Activated naive CD8-positive, alpha-beta T cell treated with anti-CD3 and anti-CD28 coated beads, Interleukin-2, amount 50 U/mL, for 24 hours (primary cell): ENCODE measurements around the gene SLC25A21.
"Not testable (repeated sequence)": the region's sequence is repeated elsewhere in the genome, so short reads cannot be mapped to it uniquely, and the experiment has no call there.

Experiments used
- ATAC-seq: fragments of 150-1000 bp; cut with Tn5 transposase; one replicate; pipeline ENCODE4 v1.10.0; 2021
- DNase-seq: peaks from one replicate; pipeline ENCODE4 v3.0.0; 2021
- H3K27ac Mint-ChIP-seq: one replicate; pipeline ENCODE4 v1.8.0; 2021; ENCODE audit warnings: mild to moderate bottlenecking, mixed read lengths
- H3K27me3 Mint-ChIP-seq: one replicate; pipeline ENCODE4 v1.8.0; 2021; ENCODE audit warnings: mixed read lengths
- H3K36me3 Mint-ChIP-seq: one replicate; pipeline ENCODE4 v1.8.0; 2021; ENCODE audit warnings: low read depth, mixed read lengths
- H3K4me1 Mint-ChIP-seq: one replicate; pipeline ENCODE4 v1.8.0; 2021; ENCODE audit warnings: mixed read lengths
- H3K4me3 Mint-ChIP-seq: one replicate; pipeline ENCODE4 v1.8.0; 2021; ENCODE audit warnings: mild to moderate bottlenecking, moderate library complexity, mixed read lengths
- H3K9me3 Mint-ChIP-seq: one replicate; pipeline ENCODE4 v1.8.0; 2021; ENCODE audit warnings: mixed read lengths

SLC25A21 gene

GRCh38 chr14:36940476-36940875, 231.9 kb downstream of the SLC25A21 start:
- Mint-ChIP-seq H3K4me3 (no peak overlapping the region), H3K36me3 (no peaks in the 10 kb centered on the region), H3K9me3 (no peaks in the 10 kb centered on the region), H3K27ac (no peak overlapping the region), H3K4me1 (no peaks in the 10 kb centered on the region), H3K27me3 (peaks cover 3% of the 10 kb centered on the region)
- ATAC-seq (no peak), DNase-seq (no peak)

- Mint-ChIP-seq H3K9me3 (no peaks in the 10 kb centered on the region), H3K4me1 (no peaks in the 10 kb centered on the region), H3K27ac (no peak overlapping the region), H3K4me3 (no peak overlapping the region), H3K36me3 (no peaks in the 10 kb centered on the region), H3K27me3 (peaks cover 3% of the 10 kb centered on the region)
- DNase-seq (no peak), ATAC-seq (no peak)
Observed at GRCh38 chr14:36939265-36939664, 233.1 kb downstream of the SLC25A21 start.

GRCh38 chr14:36938678-36939077, 233.7 kb downstream of the SLC25A21 start:
- ATAC-seq, result no peak
- no peak overlapping the region for H3K4me3 Mint-ChIP-seq
- H3K27me3 Mint-ChIP-seq, result peaks cover 3% of the 10 kb centered on the region
- no peaks in the 10 kb centered on the region for H3K36me3 Mint-ChIP-seq
- no peaks in the 10 kb centered on the region for H3K9me3 Mint-ChIP-seq
- DNase-seq, result no peak
- H3K4me1 Mint-ChIP-seq, result no peaks in the 10 kb centered on the region
- no peak overlapping the region for H3K27ac Mint-ChIP-seq

GRCh38 chr14:36935976-36936678, 236.3 kb downstream of the SLC25A21 start:
- ATAC-seq (no peak), DNase-seq (no peak)
- Mint-ChIP-seq H3K4me1 (no peaks in the 10 kb centered on the region), H3K4me3 (no peak overlapping the region), H3K27ac (no peak overlapping the region), H3K27me3 (no peaks in the 10 kb centered on the region), H3K36me3 (no peaks in the 10 kb centered on the region), H3K9me3 (no peaks in the 10 kb centered on the region)

GRCh38 chr14:36934304-36934703, 238.1 kb downstream of the SLC25A21 start:
- H3K4me1 Mint-ChIP-seq, result no peaks in the 10 kb centered on the region
- no peaks in the 10 kb centered on the region for H3K27me3 Mint-ChIP-seq
- no peak overlapping the region for H3K27ac Mint-ChIP-seq
- no peaks in the 10 kb centered on the region for H3K36me3 Mint-ChIP-seq
- no peak overlapping the region for H3K4me3 Mint-ChIP-seq
- ATAC-seq (no peak), DNase-seq (no peak)
- H3K9me3 Mint-ChIP-seq, result no peaks in the 10 kb centered on the region

GRCh38 chr14:36931791-36932190, 240.6 kb downstream of the SLC25A21 start:
- no peak for DNase-seq
- Mint-ChIP-seq H3K4me1 (no peaks in the 10 kb centered on the region), H3K27ac (no peak overlapping the region), H3K4me3 (no peak overlapping the region), H3K36me3 (no peaks in the 10 kb centered on the region), H3K9me3 (no peaks in the 10 kb centered on the region), H3K27me3 (no peaks in the 10 kb centered on the region)
- no peak for ATAC-seq

- H3K9me3 Mint-ChIP-seq, result no peaks in the 10 kb centered on the region
- H3K36me3 Mint-ChIP-seq, result no peaks in the 10 kb centered on the region
- H3K27me3 Mint-ChIP-seq, result no peaks in the 10 kb centered on the region
- H3K4me3 Mint-ChIP-seq, result no peak overlapping the region
- no peak for ATAC-seq
- no peak for DNase-seq
- H3K4me1 Mint-ChIP-seq, result no peaks in the 10 kb centered on the region
- H3K27ac Mint-ChIP-seq, result no peak overlapping the region
Observed at GRCh38 chr14:36928432-36928831, 244.0 kb downstream of the SLC25A21 start.

- H3K9me3 Mint-ChIP-seq, result peaks cover 4% of the 10 kb centered on the region
- ATAC-seq (no peak), DNase-seq (no peak)
- no peaks in the 10 kb centered on the region for H3K36me3 Mint-ChIP-seq
- no peaks in the 10 kb centered on the region for H3K27me3 Mint-ChIP-seq
- H3K4me1 Mint-ChIP-seq, result no peaks in the 10 kb centered on the region
- no peak overlapping the region for H3K27ac Mint-ChIP-seq
- no peak overlapping the region for H3K4me3 Mint-ChIP-seq
Observed at GRCh38 chr14:36925094-36925493, 247.3 kb downstream of the SLC25A21 start.

GRCh38 chr14:36916668-36917067, 255.7 kb downstream of the SLC25A21 start:
- Mint-ChIP-seq H3K4me1 (no peaks in the 10 kb centered on the region), H3K36me3 (no peaks in the 10 kb centered on the region), H3K27me3 (no peaks in the 10 kb centered on the region), H3K4me3 (no peak overlapping the region), H3K27ac (no peak overlapping the region), H3K9me3 (no peaks in the 10 kb centered on the region)
- ATAC-seq, result no peak
- no peak for DNase-seq

- Mint-ChIP-seq H3K27me3 (no peaks in the 10 kb centered on the region), H3K4me1 (no peaks in the 10 kb centered on the region), H3K4me3 (no peak overlapping the region), H3K9me3 (no peaks in the 10 kb centered on the region), H3K27ac (no peak overlapping the region), H3K36me3 (no peaks in the 10 kb centered on the region)
- DNase-seq, result no peak
- ATAC-seq, result no peak
Observed at GRCh38 chr14:36915081-36915480, 257.3 kb downstream of the SLC25A21 start.

GRCh38 chr14:36910578-36910977, 261.8 kb downstream of the SLC25A21 start:
- H3K4me3 Mint-ChIP-seq, result no peak overlapping the region
- no peaks in the 10 kb centered on the region for H3K9me3 Mint-ChIP-seq
- ATAC-seq (no peak), DNase-seq (no peak)
- no peaks in the 10 kb centered on the region for H3K4me1 Mint-ChIP-seq
- H3K27me3 Mint-ChIP-seq, result no peaks in the 10 kb centered on the region
- no peak overlapping the region for H3K27ac Mint-ChIP-seq
- H3K36me3 Mint-ChIP-seq, result no peaks in the 10 kb centered on the region

GRCh38 chr14:36905272-36905888, 267.0 kb downstream of the SLC25A21 start:
- ATAC-seq (no peak), DNase-seq (no peak)
- Mint-ChIP-seq H3K27ac (no peak overlapping the region), H3K36me3 (no peaks in the 10 kb centered on the region), H3K9me3 (no peaks in the 10 kb centered on the region), H3K4me1 (no peaks in the 10 kb centered on the region), H3K27me3 (no peaks in the 10 kb centered on the region), H3K4me3 (no peak overlapping the region)

- no peaks in the 10 kb centered on the region for H3K36me3 Mint-ChIP-seq
- no peaks in the 10 kb centered on the region for H3K27me3 Mint-ChIP-seq
- ATAC-seq (no peak), DNase-seq (no peak)
- H3K9me3 Mint-ChIP-seq, result peaks cover 3% of the 10 kb centered on the region
- H3K27ac Mint-ChIP-seq, result no peak overlapping the region
- no peaks in the 10 kb centered on the region for H3K4me1 Mint-ChIP-seq
- no peak overlapping the region for H3K4me3 Mint-ChIP-seq
Observed at GRCh38 chr14:36901861-36902260, 270.5 kb downstream of the SLC25A21 start.

GRCh38 chr14:36900846-36901245, 271.6 kb downstream of the SLC25A21 start:
- Mint-ChIP-seq H3K9me3 (peaks cover 3% of the 10 kb centered on the region), H3K27ac (no peak overlapping the region), H3K36me3 (no peaks in the 10 kb centered on the region), H3K4me3 (no peak overlapping the region), H3K27me3 (no peaks in the 10 kb centered on the region), H3K4me1 (no peaks in the 10 kb centered on the region)
- ATAC-seq, result no peak
- DNase-seq, result no peak

- not testable (repeated sequence) for ATAC-seq, DNase-seq, H3K4me1 Mint-ChIP-seq, H3K27ac Mint-ChIP-seq, H3K36me3 Mint-ChIP-seq, H3K27me3 Mint-ChIP-seq, H3K9me3 Mint-ChIP-seq, H3K4me3 Mint-ChIP-seq
Observed at GRCh38 chr14:36896300-36896699, 276.1 kb downstream of the SLC25A21 start.
